ENCODE measurements around the gene ASTN2. TPM values are rescaled to one million over a fixed set of nuclear protein-coding genes. Genes with fewer than 3 reads are reported as not detected.

The ASTN2 gene
- total and polyA plus RNA-seq, 9 of the 15 experiments (the other 6 are each of a cell fraction or from before 2014, with no cell fraction given) = 0.56 to 3.5 (median 1.9) TPM

GRCh38 chr9:116484492-116485061 lies 930.3 kb downstream of the ASTN2 start:
- no peaks in the 10 kb centered on the region for H3K9me3 ChIP-seq (replicated peaks; ENCODE audit: control insufficient read depth, insufficient read depth, low read depth, low read length)
- CTCF ChIA-PET (ENCODE audit: low intra/inter-chr PET ratio) = no interaction called here
- no peak for FAIRE-seq
- peaks cover 10 to 15% of the 10 kb centered on the region in 2 experiments; a peak in 4 of 5 replicates for H3K4me1 ChIP-seq (replicated peaks in 1 of 2; ENCODE audit: control insufficient read depth in 2 of 2, insufficient read depth in 2 of 2, low read length in 2 of 2)
- no peak for DNase-seq (ENCODE audit: extremely low read depth in 1 of 4, low spot score in 3 of 4)
- 79% methylated on average over 8 of the region's 8 CpGs for WGBS (ENCODE audit: insufficient coverage, low coverage, missing lambda C conversion rate)
- H3K27ac ChIP-seq (ENCODE audit: extremely low read depth, low read depth, low read length) = no peak overlapping the region
- no peak overlapping the region for H3K4me2 ChIP-seq (ENCODE audit: insufficient read depth, low read length)
- H2AFZ ChIP-seq (ENCODE audit: low read depth, low read length) = peak overlapping the region; percentile 56
- in situ Hi-C loops (cut with MboI) = no loop called here
- BruUV-seq (replicated peaks) = no TSS peak
- no peaks in the 10 kb centered on the region for H4K20me1 ChIP-seq (replicated peaks; ENCODE audit: control insufficient read depth, insufficient read depth, low read length)
- no peak overlapping the region; a peak in 1 of 4 replicates for H3K9ac ChIP-seq (ENCODE audit: insufficient read depth in 1 of 2, low read depth in 2 of 2, low read length in 2 of 2)
- H3K9me1 ChIP-seq (ENCODE audit: control insufficient read depth, insufficient read depth, low read length) = no peaks in the 10 kb centered on the region
- no peak; the same call in 2 of the 3 replicates for ATAC-seq
- TF ChIP-seq HMGXB4 (CRISPR knock-in tag; IDR thresholded peaks at IDR 0.05) (no peak), ZC3H11A (IDR thresholded peaks at IDR 0.05; ENCODE audit: low read depth, low read length) (no peak), ZNF311 (CRISPR knock-in tag; IDR thresholded peaks at IDR 0.05) (0 out of 2 replicates have a peak, but pooled peaks have one; percentile 1), RBFOX2 (IDR thresholded peaks at IDR 0.05; ENCODE audit: low read depth, low read length) (no peak), ZNF395 (CRISPR knock-in tag; IDR thresholded peaks at IDR 0.05) (0 out of 2 replicates have a peak, but pooled peaks have one; percentile 29), SNAPC5 (CRISPR knock-in tag; IDR thresholded peaks at IDR 0.05) (no peak)
- POLR2A ChIA-PET = interaction anchor here (0.8 to 1.2 kb wide), 4 partner anchors 12 to 20 kb away, joined by 3 to 6 read pairs (median 4); no protein-coding TSS in a partner anchor
- H3K36me3 ChIP-seq (ENCODE audit: control insufficient read depth, insufficient read depth, low read length) = no peaks in the 10 kb centered on the region
- intact Hi-C loops (cut with micrococcal nuclease) = no loop called here
- H3K79me2 ChIP-seq (ENCODE audit: control insufficient read depth, insufficient read depth, low read length) = no peaks in the 10 kb centered on the region
- H3K27me3 ChIP-seq (ENCODE audit: control insufficient read depth in 2 of 2, insufficient read depth in 2 of 2, low read length in 2 of 2) = no peaks in the 10 kb centered on the region
- no peak overlapping the region for H3K4me3 ChIP-seq

All from K562 (cell line).